H1 (cell line): ENCODE measurements around the gene NCOA1. TPM values are rescaled to one million over a fixed set of nuclear protein-coding genes. Genes with fewer than 3 reads are reported as not detected.
A peak's percentile ranks its signal among the peaks of the same experiment; 100 is the strongest.

Experiments used
- CTCF ChIA-PET: fragments of 300-600 bp; sonication (Branson Sonifier 250); formaldehyde crosslinking; loops from one replicate; lab custom pipeline; 2021; ENCODE audit not compliant: partially characterized antibody; lab: Charles Lee
- POLR2A ChIA-PET: fragments of 300-600 bp; sonication (Branson Sonifier 250); formaldehyde crosslinking; loops from one replicate; lab custom pipeline; 2021; ENCODE audit warnings: inconsistent platforms; ENCODE audit not compliant: partially characterized antibody; lab: Charles Lee
- DNase-seq, 2 experiments: peaks; one replicate each; pipeline versions ENCODE4 v3.0.0 to v3.0.0-alpha.2; 2010 to 2022; ENCODE audit warnings: low spot score in 2 of 2, low read depth in 1 of 2, mixed read lengths in 1 of 2
- FAIRE-seq: peaks from 2 replicates; lab custom pipeline; 2011; peaks lifted over from hg19 to GRCh38; lab: Jason Lieb, UNC
- H2AFZ ChIP-seq: 2 replicates; pipeline ENCODE4 v1.8.1; 2012; ENCODE audit warnings: low read length, inconsistent platforms
- H2AK5ac ChIP-seq: 2 replicates; pipeline ENCODE4 v1.6.1; 2013; ENCODE audit warnings: low read depth, low read length
- H2BK120ac ChIP-seq: replicated peaks from 2 replicates; pipeline ENCODE3; 2013; ENCODE audit warnings: low read depth, low read length, inconsistent platforms
- H2BK12ac ChIP-seq: 2 replicates; pipeline ENCODE4 v1.6.1; 2013; ENCODE audit warnings: low read depth, low read length
- H2BK15ac ChIP-seq: 2 replicates; pipeline ENCODE4 v1.6.1; 2013; ENCODE audit warnings: low read length
- H2BK20ac ChIP-seq: 2 replicates; pipeline ENCODE4 v1.6.1; 2013; ENCODE audit warnings: low read length
- H2BK5ac ChIP-seq: 2 replicates; pipeline ENCODE4 v1.6.1; 2013; ENCODE audit warnings: low read depth, low read length
- H3K14ac ChIP-seq: 2 replicates; pipeline ENCODE4 v1.6.1; 2013; ENCODE audit warnings: inconsistent platforms; ENCODE audit not compliant: insufficient read length
- H3K18ac ChIP-seq: 2 replicates; pipeline ENCODE4 v1.6.1; 2013; ENCODE audit warnings: low read length; ENCODE audit errors: extremely low read depth
- H3K23ac ChIP-seq: 2 replicates; pipeline ENCODE4 v1.6.1; 2013; ENCODE audit warnings: inconsistent platforms; ENCODE audit not compliant: insufficient read length
- H3K23me2 ChIP-seq: 2 replicates; pipeline ENCODE4 v1.6.1; 2013; ENCODE audit warnings: low read depth, low read length
- H3K27ac ChIP-seq: 2 replicates; pipeline ENCODE4 v1.6.1; 2011; ENCODE audit warnings: low read depth, low read length, inconsistent platforms
- H3K27me3 ChIP-seq, 4 experiments: replicated peaks in 1 of 4; 1 replicate in 1 of 4; 2 replicates in 3 of 4; pipeline versions ENCODE4 v1.6.1 to v1.8.1; 2011 to 2013; ENCODE audit warnings: low read length in 3 of 4, mild to moderate bottlenecking in 3 of 4, inconsistent platforms in 2 of 4, mixed read lengths in 2 of 4, moderate library complexity in 1 of 4; ENCODE audit not compliant: control insufficient read depth in 3 of 4, insufficient read depth in 3 of 4; ENCODE audit errors: extremely low read depth in 1 of 4
- H3K36me3 ChIP-seq, 4 experiments: 2 replicates each; pipeline versions ENCODE4 v1.6.1 to v1.8.1; 2011 to 2013; ENCODE audit warnings: mild to moderate bottlenecking in 4 of 4, low read length in 3 of 4, moderate library complexity in 2 of 4, control low read depth in 1 of 4, inconsistent platforms in 1 of 4; ENCODE audit not compliant: insufficient read depth in 4 of 4, control insufficient read depth in 2 of 4
- H3K4ac ChIP-seq: replicated peaks from 2 replicates; pipeline ENCODE3; 2013; ENCODE audit warnings: low read length, low read depth, mixed read lengths, inconsistent platforms; ENCODE audit not compliant: insufficient read length
- H3K4me1 ChIP-seq, 4 experiments: replicated peaks in 1 of 4; 1 replicate in 1 of 4; 2 replicates in 3 of 4; pipeline versions ENCODE4 v1.6.1 to v1.8.1; 2011 to 2013; ENCODE audit warnings: low read length in 3 of 4, inconsistent platforms in 2 of 4, mixed read lengths in 1 of 4; ENCODE audit not compliant: insufficient read depth in 4 of 4, control insufficient read depth in 3 of 4
- H3K4me2 ChIP-seq, 2 experiments: 2 replicates each; pipeline versions ENCODE4 v1.6.1 to v1.8.1; 2011 to 2013; ENCODE audit warnings: low read depth in 2 of 2, low read length in 2 of 2, control low read depth in 1 of 2, inconsistent platforms in 1 of 2, mild to moderate bottlenecking in 1 of 2; ENCODE audit not compliant: insufficient read depth in 1 of 2
- H3K4me3 ChIP-seq, 4 experiments: fragments of 200-600, 300-600 bp in 1 of 4; sonication (generic), shearing (Covaris generic), sonication (Bioruptor Twin) in 1 of 4; 2 replicates each; pipeline versions ENCODE4 v1.5.1 to v1.8.1; 2011 to 2016; ENCODE audit warnings: low read length in 4 of 4, low read depth in 3 of 4, control low read depth in 2 of 4, inconsistent platforms in 2 of 4, mild to moderate bottlenecking in 2 of 4, mixed read lengths in 1 of 4, moderate library complexity in 1 of 4; ENCODE audit not compliant: insufficient read depth in 2 of 4; ENCODE audit errors: extremely low read depth in 1 of 4
- H3K56ac ChIP-seq: replicated peaks from 2 replicates; pipeline ENCODE3; 2013; ENCODE audit warnings: low read depth, mild to moderate bottlenecking, mixed read lengths, low read length, inconsistent platforms; ENCODE audit not compliant: insufficient read length
- H3K79me1 ChIP-seq: 2 replicates; pipeline ENCODE4 v1.6.1; 2013; ENCODE audit warnings: low read depth, low read length, control low read depth
- H3K79me2 ChIP-seq, 2 experiments: 2 replicates each; pipeline versions ENCODE4 v1.6.1 to v1.8.1; 2012 to 2013; ENCODE audit warnings: low read length in 2 of 2, mild to moderate bottlenecking in 2 of 2, inconsistent platforms in 1 of 2; ENCODE audit not compliant: insufficient read depth in 2 of 2, control insufficient read depth in 1 of 2
- H3K9ac ChIP-seq, 4 experiments: replicated peaks in 1 of 4; 1 replicate in 1 of 4; 2 replicates in 3 of 4; pipeline versions ENCODE4 v1.6.1 to v1.8.1; 2011 to 2013; ENCODE audit warnings: low read depth in 3 of 4, low read length in 3 of 4, control low read depth in 2 of 4, mild to moderate bottlenecking in 2 of 4, moderate library complexity in 2 of 4, inconsistent platforms in 1 of 4; ENCODE audit errors: extremely low read depth in 1 of 4
- H3K9me3 ChIP-seq, 2 experiments: 2 replicates each; pipeline versions ENCODE4 v1.6.1 to v1.8.1; 2012 to 2013; ENCODE audit warnings: mild to moderate bottlenecking in 2 of 2, moderate library complexity in 2 of 2, control low read depth in 1 of 2, inconsistent platforms in 1 of 2, low read depth in 1 of 2, low read length in 1 of 2, mixed read lengths in 1 of 2; ENCODE audit not compliant: insufficient read depth in 2 of 2
- H4K20me1 ChIP-seq, 2 experiments: replicated peaks in 1 of 2; 2 replicates each; pipeline versions ENCODE3 to v1.8.1; 2011 to 2013; ENCODE audit warnings: inconsistent platforms in 2 of 2, low read length in 2 of 2, mild to moderate bottlenecking in 1 of 2; ENCODE audit not compliant: insufficient read depth in 2 of 2, control insufficient read depth in 1 of 2
- H4K5ac ChIP-seq: 2 replicates; pipeline ENCODE4 v1.6.1; 2013; ENCODE audit warnings: low read length, low read depth, mixed read lengths, inconsistent platforms; ENCODE audit not compliant: insufficient read length
- H4K8ac ChIP-seq: 2 replicates; pipeline ENCODE4 v1.8.0; 2013; ENCODE audit warnings: mild to moderate bottlenecking, moderate library complexity, low read length, inconsistent platforms; ENCODE audit not compliant: insufficient read depth; ENCODE audit errors: extremely low read depth
- H4K91ac ChIP-seq: replicated peaks from 2 replicates; pipeline ENCODE3; 2013; ENCODE audit warnings: low read length, mixed read lengths, inconsistent platforms; ENCODE audit not compliant: insufficient read length
- ASH2L ChIP-seq: fragments of 200-600, 300-600 bp; sonication (generic); IDR thresholded peaks from one replicate; pipeline ENCODE4 v1.7.1; 2017; ENCODE audit warnings: low read length
- BCL11A ChIP-seq, 2 experiments: IDR thresholded peaks; one replicate each; pipeline ENCODE4 v1.6.1; 2011; ENCODE audit warnings: low read depth in 2 of 2, low read length in 2 of 2, mild to moderate bottlenecking in 2 of 2
- BRCA1 ChIP-seq: IDR thresholded peaks from 2 replicates; pipeline ENCODE4 v1.6.1; 2012; ENCODE audit warnings: low read depth, low read length, improper control_type of control experiment
- CBX8 ChIP-seq: fragments of 300-800, 300-1000 bp; sonication (generic); IDR thresholded peaks from 2 replicates; pipeline ENCODE4 v1.7.1; 2016; ENCODE audit warnings: low read depth, low read length, borderline replicate concordance
- CTCF ChIP-seq, 3 experiments: IDR thresholded peaks; 1 replicate in 2 of 3; 2 replicates in 1 of 3; pipeline versions ENCODE4 v1.5.1 to v1.6.1; 2011; ENCODE audit warnings: low read length in 3 of 3, mild to moderate bottlenecking in 3 of 3, inconsistent platforms in 2 of 3, low read depth in 1 of 3, moderate library complexity in 1 of 3; ENCODE audit not compliant: insufficient read depth in 1 of 3; ENCODE audit errors: control extremely low read depth in 1 of 3
- EZH2 ChIP-seq: fragments of 200-600 bp; sonication (generic); IDR thresholded peaks from 2 replicates; pipeline ENCODE4 v1.7.1; 2012; ENCODE audit warnings: low read depth, mild to moderate bottlenecking, moderate library complexity, low read length, inconsistent platforms; ENCODE audit not compliant: severe bottlenecking
- GABPA ChIP-seq: IDR thresholded peaks from 2 replicates; pipeline ENCODE4 v1.6.1; 2011; ENCODE audit warnings: mild to moderate bottlenecking, low read length, moderate library complexity, borderline replicate concordance; ENCODE audit not compliant: insufficient read depth
- POU5F1 ChIP-seq: IDR thresholded peaks from 2 replicates; pipeline ENCODE4 v1.6.1; 2011; ENCODE audit warnings: low read depth, mild to moderate bottlenecking, low read length, moderate library complexity
- SP2 ChIP-seq: IDR thresholded peaks from 2 replicates; pipeline ENCODE4 v1.6.1; 2012; ENCODE audit warnings: mild to moderate bottlenecking, low read length, inconsistent platforms
- SUZ12 ChIP-seq: fragments of 200-600 bp; sonication (generic); IDR thresholded peaks from 2 replicates; pipeline ENCODE4 v1.6.1; 2012; ENCODE audit warnings: mild to moderate bottlenecking, inconsistent platforms, low read length, moderate library complexity, mixed read lengths
- TAF7 ChIP-seq: optimal IDR thresholded peaks from 2 replicates; pipeline ENCODE3; 2011; ENCODE audit warnings: low read depth, mild to moderate bottlenecking, inconsistent platforms, low read length, moderate library complexity, borderline replicate concordance
- TBP ChIP-seq: IDR thresholded peaks from 2 replicates; pipeline ENCODE4 v1.6.1; 2011; ENCODE audit warnings: low read depth, low read length, improper control_type of control experiment
- WGBS, 2 experiments: shearing (Covaris generic) in 1 of 2; methylation state at CpG; one replicate each; pipeline versions ENCODE4 v1.1.6 to v1.1.7; 2013 to 2015; ENCODE audit warnings: low lambda C conversion rate in 2 of 2, mixed read lengths in 2 of 2, inconsistent platforms in 1 of 2, low coverage in 1 of 2, missing lambda C conversion rate in 1 of 2; ENCODE audit not compliant: insufficient replicate concordance in 2 of 2, insufficient coverage in 1 of 2, insufficient read length in 1 of 2; ENCODE audit errors: extremely low coverage in 1 of 2, missing lambda C conversion rate in 1 of 2; 5-methylcytosine and 5-hydroxymethylcytosine counted together
- polyA plus RNA-seq, 7 experiments: library from polyadenylated mRNA; depleted of rRNA in 3 of 7; stranded (reverse) in 5 of 7; unstranded in 2 of 7; fragments of >200 nt in 5 of 7; fragments of 200-250 nt in 2 of 7; gene quantifications; 1 replicate in 5 of 7; 2 replicates in 1 of 7; 4 replicates in 1 of 7; pipeline versions ENCODE4 v1.2.1 to v1.2.3, GENCODE V29; 2011 to 2013; ENCODE audit warnings: missing spikeins in 2 of 7, mixed read lengths in 2 of 7
- total RNA-seq: library from RNA; stranded (reverse); fragmentation: NEBNext Ultra II Directional; extraction: Animal tissue kit (Norgen Biotek cat#: 25700); gene quantifications from 2 replicates; pipeline ENCODE4 v1.2.1, GENCODE V29; 2021

Gene NCOA1
- total and polyA plus RNA-seq, 2 of the 8 experiments (the other 6 are each of a cell fraction or from before 2014, with no cell fraction given), result 12.8 to 17.9 TPM

GRCh38 chr2:24594283-24594682 lies 103.2 kb downstream of the NCOA1 start:
- H3K23me2 ChIP-seq, result no peaks in the 10 kb centered on the region; the same call in 1 of the 2 replicates
- no peak for FAIRE-seq
- no peak overlapping the region for H3K56ac ChIP-seq
- no peaks in the 10 kb centered on the region for H3K27me3 ChIP-seq
- H4K91ac ChIP-seq, result no peak overlapping the region
- no peak overlapping the region for H4K5ac ChIP-seq
- 83% methylated on average over 2 of the region's 2 CpGs; no CpG with 5 or more reads in 1 of the 2 experiments for WGBS, 2 experiments
- no peak overlapping the region for H3K18ac ChIP-seq
- H2BK20ac ChIP-seq, result no peak overlapping the region
- peaks cover 0 to 4% (median 2%) of the 10 kb centered on the region in 4 experiments; a peak in 3 of 7 replicates for H3K4me1 ChIP-seq
- H2BK15ac ChIP-seq, result no peak overlapping the region
- DNase-seq, result no peak
- no peak overlapping the region for H3K4me3 ChIP-seq
- no peak overlapping the region for H3K27ac ChIP-seq
- no peak overlapping the region for H2BK12ac ChIP-seq
- no peaks in the 10 kb centered on the region for H3K79me1 ChIP-seq
- H2BK120ac ChIP-seq, result no peak overlapping the region
- H3K79me2 ChIP-seq, result no peaks in the 10 kb centered on the region
- no peaks in the 10 kb centered on the region for H4K20me1 ChIP-seq
- no peaks in the 10 kb centered on the region for H3K9me3 ChIP-seq
- no peak overlapping the region for H3K4ac ChIP-seq
- POLR2A ChIA-PET, result no interaction called here
- H4K8ac ChIP-seq, result no peak overlapping the region
- no peak overlapping the region for H3K4me2 ChIP-seq
- no peak overlapping the region for H3K14ac ChIP-seq
- no peaks in the 10 kb centered on the region for H3K36me3 ChIP-seq
- CTCF ChIA-PET, result no interaction called here
- H3K9ac ChIP-seq, result peak overlapping the region in 1 of 4 experiments; percentile 34; a peak in 1 of 7 replicates
- no peak overlapping the region for H3K23ac ChIP-seq
- H2AK5ac ChIP-seq, result no peak overlapping the region
- no peak overlapping the region for H2AFZ ChIP-seq
- H2BK5ac ChIP-seq, result no peak overlapping the region
- TF ChIP-seq GABPA (no peak), POU5F1 (no peak), SP2 (no peak), CBX8 (no peak), SUZ12 (no peak), EZH2 (no peak), BRCA1 (no peak), CTCF (IDR thresholded peaks at IDR 0.05; ENCODE audit: control extremely low read depth in 1 of 3, insufficient read depth in 1 of 3, low read depth in 1 of 3, low read length in 3 of 3) (no peak), ASH2L (no peak), TAF7 (no peak), TBP (no peak), BCL11A (IDR thresholded peaks at IDR 0.05; ENCODE audit: low read depth in 2 of 2, low read length in 2 of 2) (no peak)
